ENCODE data around the gene RIMBP2.

Gene RIMBP2

DNA sequence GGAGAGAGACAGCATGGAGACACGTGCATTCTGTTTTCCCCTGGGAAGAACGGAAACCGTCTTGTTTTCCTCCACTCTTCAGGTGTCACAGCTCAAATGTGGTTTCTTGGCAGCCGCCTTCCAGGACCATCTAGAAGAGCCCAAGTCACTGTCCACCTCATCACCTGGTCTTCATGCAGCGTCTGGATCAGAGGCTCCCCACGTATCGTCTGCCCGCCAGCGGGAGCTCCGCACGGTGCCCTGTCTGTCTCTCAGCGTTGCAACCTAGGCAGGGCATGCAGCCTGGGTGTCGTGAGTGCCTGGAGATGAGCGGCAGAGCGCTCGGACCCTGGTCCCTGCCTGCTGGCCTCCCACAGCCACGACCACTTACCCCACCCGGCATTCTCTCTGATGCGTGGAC, 260.9 kb downstream of the RIMBP2 start (continued):
- TF ChIP-seq, protein P1, sequence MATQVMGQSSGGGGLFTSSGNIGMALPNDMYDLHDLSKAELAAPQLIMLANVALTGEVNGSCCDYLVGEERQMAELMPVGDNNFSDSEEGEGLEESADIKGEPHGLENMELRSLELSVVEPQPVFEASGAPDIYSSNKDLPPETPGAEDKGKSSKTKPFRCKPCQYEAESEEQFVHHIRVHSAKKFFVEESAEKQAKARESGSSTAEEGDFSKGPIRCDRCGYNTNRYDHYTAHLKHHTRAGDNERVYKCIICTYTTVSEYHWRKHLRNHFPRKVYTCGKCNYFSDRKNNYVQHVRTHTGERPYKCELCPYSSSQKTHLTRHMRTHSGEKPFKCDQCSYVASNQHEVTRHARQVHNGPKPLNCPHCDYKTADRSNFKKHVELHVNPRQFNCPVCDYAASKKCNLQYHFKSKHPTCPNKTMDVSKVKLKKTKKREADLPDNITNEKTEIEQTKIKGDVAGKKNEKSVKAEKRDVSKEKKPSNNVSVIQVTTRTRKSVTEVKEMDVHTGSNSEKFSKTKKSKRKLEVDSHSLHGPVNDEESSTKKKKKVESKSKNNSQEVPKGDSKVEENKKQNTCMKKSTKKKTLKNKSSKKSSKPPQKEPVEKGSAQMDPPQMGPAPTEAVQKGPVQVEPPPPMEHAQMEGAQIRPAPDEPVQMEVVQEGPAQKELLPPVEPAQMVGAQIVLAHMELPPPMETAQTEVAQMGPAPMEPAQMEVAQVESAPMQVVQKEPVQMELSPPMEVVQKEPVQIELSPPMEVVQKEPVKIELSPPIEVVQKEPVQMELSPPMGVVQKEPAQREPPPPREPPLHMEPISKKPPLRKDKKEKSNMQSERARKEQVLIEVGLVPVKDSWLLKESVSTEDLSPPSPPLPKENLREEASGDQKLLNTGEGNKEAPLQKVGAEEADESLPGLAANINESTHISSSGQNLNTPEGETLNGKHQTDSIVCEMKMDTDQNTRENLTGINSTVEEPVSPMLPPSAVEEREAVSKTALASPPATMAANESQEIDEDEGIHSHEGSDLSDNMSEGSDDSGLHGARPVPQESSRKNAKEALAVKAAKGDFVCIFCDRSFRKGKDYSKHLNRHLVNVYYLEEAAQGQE (tag by site-specific recombination; IDR thresholded peaks at IDR 0.05): no peak
- TF ChIP-seq, protein P2, sequence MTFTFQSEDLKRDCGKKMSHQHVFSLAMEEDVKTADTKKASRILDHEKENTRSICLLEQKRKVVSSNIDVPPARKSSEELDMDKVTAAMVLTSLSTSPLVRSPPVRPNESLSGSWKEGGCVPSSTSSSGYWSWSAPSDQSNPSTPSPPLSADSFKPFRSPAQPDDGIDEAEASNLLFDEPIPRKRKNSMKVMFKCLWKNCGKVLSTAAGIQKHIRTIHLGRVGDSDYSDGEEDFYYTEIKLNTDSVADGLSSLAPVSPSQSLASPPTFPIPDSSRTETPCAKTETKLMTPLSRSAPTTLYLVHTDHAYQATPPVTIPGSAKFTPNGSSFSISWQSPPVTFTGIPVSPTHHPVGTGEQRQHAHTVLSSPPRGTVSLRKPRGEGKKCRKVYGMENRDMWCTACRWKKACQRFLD (tag by site-specific recombination; IDR thresholded peaks at IDR 0.05): no peak
- TF ChIP-seq KLF7 (tag by site-specific recombination; IDR thresholded peaks at IDR 0.05; ENCODE audit: borderline replicate concordance): no peak

DNA sequence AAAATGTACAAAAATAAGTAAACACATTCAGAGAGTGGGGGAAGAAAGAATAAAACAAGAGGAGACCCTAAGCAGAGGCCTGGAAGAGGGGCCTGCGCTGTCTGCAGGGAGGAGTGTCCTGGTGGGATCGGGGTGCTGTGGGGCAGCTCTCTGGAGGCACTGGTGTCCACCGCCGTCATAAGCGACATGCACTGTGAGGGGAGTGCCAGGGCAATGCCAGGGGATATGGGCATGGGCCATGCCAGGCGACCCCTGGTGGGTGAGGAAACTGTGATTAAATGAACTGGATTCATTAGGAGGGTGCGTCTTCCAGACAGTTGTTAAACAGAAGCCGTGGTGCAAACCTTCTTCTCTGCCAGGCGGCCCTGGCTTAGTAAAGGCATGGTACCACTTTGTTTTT, 261.8 kb downstream of the RIMBP2 start:
- TF ChIP-seq SCRT1 (tag by site-specific recombination; IDR thresholded peaks at IDR 0.05; ENCODE audit: borderline replicate concordance) (no peak), HOXA7 (CRISPR knock-in tag; IDR thresholded peaks at IDR 0.05; ENCODE audit: borderline replicate concordance) (no peak), ZFP37 (tag by site-specific recombination; IDR thresholded peaks at IDR 0.05) (no peak), ZNF549 (tag by site-specific recombination; IDR thresholded peaks at IDR 0.05) (no peak), ZNF664 (tag by site-specific recombination; IDR thresholded peaks at IDR 0.05) (no peak), ZNF555 (tag by site-specific recombination; conservative IDR thresholded peaks at IDR 0.05) (no peak), ZNF184 (tag by site-specific recombination; IDR thresholded peaks at IDR 0.05) (no peak), ZNF214 (tag by site-specific recombination; IDR thresholded peaks at IDR 0.05; ENCODE audit: borderline replicate concordance) (no peak), SP7 (tag by site-specific recombination; IDR thresholded peaks at IDR 0.05) (no peak), ZNF202 (tag by site-specific recombination; IDR thresholded peaks at IDR 0.05; ENCODE audit: borderline replicate concordance) (no peak), ZNF677 (tag by site-specific recombination; IDR thresholded peaks at IDR 0.05) (no peak), ZNF626 (tag by site-specific recombination; IDR thresholded peaks at IDR 0.05) (no peak), ZNF140 (tag by site-specific recombination; IDR thresholded peaks at IDR 0.05) (no peak), ZNF132 (tag by site-specific recombination; IDR thresholded peaks at IDR 0.05; ENCODE audit: borderline replicate concordance) (no peak), ZNF433 (tag by site-specific recombination; IDR thresholded peaks at IDR 0.05; ENCODE audit: low read depth) (no peak), ZNF571 (tag by site-specific recombination; IDR thresholded peaks at IDR 0.05) (no peak), ZNF558 (tag by site-specific recombination; IDR thresholded peaks at IDR 0.05) (no peak)
- TF ChIP-seq, protein P3, sequence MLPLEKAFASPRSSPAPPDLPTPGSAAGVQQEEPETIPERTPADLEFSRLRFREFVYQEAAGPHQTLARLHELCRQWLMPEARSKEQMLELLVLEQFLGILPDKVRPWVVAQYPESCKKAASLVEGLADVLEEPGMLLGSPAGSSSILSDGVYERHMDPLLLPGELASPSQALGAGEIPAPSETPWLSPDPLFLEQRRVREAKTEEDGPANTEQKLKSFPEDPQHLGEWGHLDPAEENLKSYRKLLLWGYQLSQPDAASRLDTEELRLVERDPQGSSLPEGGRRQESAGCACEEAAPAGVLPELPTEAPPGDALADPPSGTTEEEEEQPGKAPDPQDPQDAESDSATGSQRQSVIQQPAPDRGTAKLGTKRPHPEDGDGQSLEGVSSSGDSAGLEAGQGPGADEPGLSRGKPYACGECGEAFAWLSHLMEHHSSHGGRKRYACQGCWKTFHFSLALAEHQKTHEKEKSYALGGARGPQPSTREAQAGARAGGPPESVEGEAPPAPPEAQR (tag by site-specific recombination; IDR thresholded peaks at IDR 0.05): no peak
- TF ChIP-seq, protein P4, sequence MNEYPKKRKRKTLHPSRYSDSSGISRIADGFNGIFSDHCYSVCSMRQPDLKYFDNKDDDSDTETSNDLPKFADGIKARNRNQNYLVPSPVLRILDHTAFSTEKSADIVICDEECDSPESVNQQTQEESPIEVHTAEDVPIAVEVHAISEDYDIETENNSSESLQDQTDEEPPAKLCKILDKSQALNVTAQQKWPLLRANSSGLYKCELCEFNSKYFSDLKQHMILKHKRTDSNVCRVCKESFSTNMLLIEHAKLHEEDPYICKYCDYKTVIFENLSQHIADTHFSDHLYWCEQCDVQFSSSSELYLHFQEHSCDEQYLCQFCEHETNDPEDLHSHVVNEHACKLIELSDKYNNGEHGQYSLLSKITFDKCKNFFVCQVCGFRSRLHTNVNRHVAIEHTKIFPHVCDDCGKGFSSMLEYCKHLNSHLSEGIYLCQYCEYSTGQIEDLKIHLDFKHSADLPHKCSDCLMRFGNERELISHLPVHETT (tag by site-specific recombination; IDR thresholded peaks at IDR 0.05): no peak
- TF ChIP-seq, protein P5, sequence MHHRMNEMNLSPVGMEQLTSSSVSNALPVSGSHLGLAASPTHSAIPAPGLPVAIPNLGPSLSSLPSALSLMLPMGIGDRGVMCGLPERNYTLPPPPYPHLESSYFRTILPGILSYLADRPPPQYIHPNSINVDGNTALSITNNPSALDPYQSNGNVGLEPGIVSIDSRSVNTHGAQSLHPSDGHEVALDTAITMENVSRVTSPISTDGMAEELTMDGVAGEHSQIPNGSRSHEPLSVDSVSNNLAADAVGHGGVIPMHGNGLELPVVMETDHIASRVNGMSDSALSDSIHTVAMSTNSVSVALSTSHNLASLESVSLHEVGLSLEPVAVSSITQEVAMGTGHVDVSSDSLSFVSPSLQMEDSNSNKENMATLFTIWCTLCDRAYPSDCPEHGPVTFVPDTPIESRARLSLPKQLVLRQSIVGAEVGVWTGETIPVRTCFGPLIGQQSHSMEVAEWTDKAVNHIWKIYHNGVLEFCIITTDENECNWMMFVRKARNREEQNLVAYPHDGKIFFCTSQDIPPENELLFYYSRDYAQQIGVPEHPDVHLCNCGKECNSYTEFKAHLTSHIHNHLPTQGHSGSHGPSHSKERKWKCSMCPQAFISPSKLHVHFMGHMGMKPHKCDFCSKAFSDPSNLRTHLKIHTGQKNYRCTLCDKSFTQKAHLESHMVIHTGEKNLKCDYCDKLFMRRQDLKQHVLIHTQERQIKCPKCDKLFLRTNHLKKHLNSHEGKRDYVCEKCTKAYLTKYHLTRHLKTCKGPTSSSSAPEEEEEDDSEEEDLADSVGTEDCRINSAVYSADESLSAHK (tag by site-specific recombination; IDR thresholded peaks at IDR 0.05): no peak
- CTCF ChIA-PET: interaction anchor here (0.8 kb wide), 1 partner anchor 293 kb away, joined by 3 read pairs; no protein-coding TSS in a partner anchor
- POLR2A ChIA-PET: no interaction called here
- no peak overlapping the region for H3K4me3 ChIP-seq (ENCODE audit: low read depth, low read length)
- H3K4me1 ChIP-seq (ENCODE audit: control insufficient read depth, insufficient read depth, low read length): no peaks in the 10 kb centered on the region
- H3K9me3 ChIP-seq (ENCODE audit: control insufficient read depth, insufficient read depth, low read depth, low read length): no peaks in the 10 kb centered on the region
- H3K36me3 ChIP-seq (ENCODE audit: control insufficient read depth in 2 of 2, insufficient read depth in 1 of 2, low read length in 2 of 2): no peaks in the 10 kb centered on the region
- H3K27ac ChIP-seq (ENCODE audit: extremely low read depth, low read depth, low read length): no peak overlapping the region

Measured in HEK293 (cell line).